ENCODE measurements around the gene OSBPL7. TPM values are rescaled to one million over a fixed set of nuclear protein-coding genes. Genes with fewer than 3 reads are reported as not detected.

Gene OSBPL7
- total RNA-seq, 1 experiment from 2014 or later: 20.5 TPM

DNA sequence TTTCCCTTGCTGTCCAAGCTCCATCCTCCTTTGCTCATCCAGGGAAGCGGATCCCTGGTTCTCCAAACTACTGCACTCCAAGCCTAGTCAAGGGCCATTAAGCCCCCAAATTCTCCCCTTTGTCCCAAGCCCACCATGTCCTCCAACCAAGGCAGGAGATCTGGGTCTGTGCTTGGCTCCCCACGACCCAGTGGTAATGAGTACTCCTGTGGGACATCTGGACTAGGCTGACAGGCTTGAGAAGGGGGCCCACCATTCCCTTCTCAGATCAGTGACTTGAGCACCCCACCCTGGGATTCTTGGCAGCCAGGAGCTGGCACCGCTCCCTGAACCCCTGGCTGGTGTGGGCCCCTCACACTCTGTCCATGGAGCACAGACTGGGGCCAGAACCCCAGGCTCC, 17.1 kb downstream of the OSBPL7 start:
- H3K79me2 ChIP-seq (ENCODE audit: insufficient read depth, low read length): no peaks in the 10 kb centered on the region
- BruUV-seq (replicated peaks): no TSS peak
- TF ChIP-seq ZBTB33 (IDR thresholded peaks at IDR 0.05; ENCODE audit: extremely low read depth, insufficient replicate concordance, low read length): no peak
- no peak for TF ChIP-seq YY1 (IDR thresholded peaks at IDR 0.05; ENCODE audit: extremely low read depth, insufficient replicate concordance, low read depth, low read length)
- no peak for TF ChIP-seq RAD21 (IDR thresholded peaks at IDR 0.05; ENCODE audit: low read depth)
- no peak for TF ChIP-seq POLR2A (IDR thresholded peaks at IDR 0.05; ENCODE audit: borderline replicate concordance, extremely low read depth, insufficient read depth, insufficient read length)
- TF ChIP-seq, protein P1, sequence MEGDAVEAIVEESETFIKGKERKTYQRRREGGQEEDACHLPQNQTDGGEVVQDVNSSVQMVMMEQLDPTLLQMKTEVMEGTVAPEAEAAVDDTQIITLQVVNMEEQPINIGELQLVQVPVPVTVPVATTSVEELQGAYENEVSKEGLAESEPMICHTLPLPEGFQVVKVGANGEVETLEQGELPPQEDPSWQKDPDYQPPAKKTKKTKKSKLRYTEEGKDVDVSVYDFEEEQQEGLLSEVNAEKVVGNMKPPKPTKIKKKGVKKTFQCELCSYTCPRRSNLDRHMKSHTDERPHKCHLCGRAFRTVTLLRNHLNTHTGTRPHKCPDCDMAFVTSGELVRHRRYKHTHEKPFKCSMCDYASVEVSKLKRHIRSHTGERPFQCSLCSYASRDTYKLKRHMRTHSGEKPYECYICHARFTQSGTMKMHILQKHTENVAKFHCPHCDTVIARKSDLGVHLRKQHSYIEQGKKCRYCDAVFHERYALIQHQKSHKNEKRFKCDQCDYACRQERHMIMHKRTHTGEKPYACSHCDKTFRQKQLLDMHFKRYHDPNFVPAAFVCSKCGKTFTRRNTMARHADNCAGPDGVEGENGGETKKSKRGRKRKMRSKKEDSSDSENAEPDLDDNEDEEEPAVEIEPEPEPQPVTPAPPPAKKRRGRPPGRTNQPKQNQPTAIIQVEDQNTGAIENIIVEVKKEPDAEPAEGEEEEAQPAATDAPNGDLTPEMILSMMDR (IDR thresholded peaks at IDR 0.05 in 2 of 3, conservative IDR thresholded peaks at IDR 0.05 in 1 of 3; ENCODE audit: borderline replicate concordance in 1 of 3, insufficient read depth in 1 of 3, low read depth in 2 of 3, low read length in 2 of 3): no peak
- TF ChIP-seq SIN3A (IDR thresholded peaks at IDR 0.05; ENCODE audit: low read depth): no peak
- no peak for TF ChIP-seq SRF (IDR thresholded peaks at IDR 0.05; ENCODE audit: low read depth)
- no peak for TF ChIP-seq EGR1 (IDR thresholded peaks at IDR 0.05; ENCODE audit: low read depth)
- no peak for TF ChIP-seq SP1 (IDR thresholded peaks at IDR 0.05; ENCODE audit: low read depth)
- no peak for TF ChIP-seq ZNF274 (IDR thresholded peaks at IDR 0.05; ENCODE audit: low read depth, low read length)
- TF ChIP-seq FOSL1 (IDR thresholded peaks at IDR 0.05; ENCODE audit: low read depth): no peak
- TF ChIP-seq ZFX (IDR thresholded peaks at IDR 0.05): no peak
- TF ChIP-seq, protein P2, sequence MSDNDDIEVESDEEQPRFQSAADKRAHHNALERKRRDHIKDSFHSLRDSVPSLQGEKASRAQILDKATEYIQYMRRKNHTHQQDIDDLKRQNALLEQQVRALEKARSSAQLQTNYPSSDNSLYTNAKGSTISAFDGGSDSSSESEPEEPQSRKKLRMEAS (IDR thresholded peaks at IDR 0.05): no peak
- TF ChIP-seq EZH2phosphoT487 (IDR thresholded peaks at IDR 0.05; ENCODE audit: borderline replicate concordance): no peak
- no peak for TF ChIP-seq TCF7L2 (IDR thresholded peaks at IDR 0.05; ENCODE audit: borderline replicate concordance, extremely low read depth, insufficient read depth, insufficient read length)
- no peak for TF ChIP-seq CBX3 (IDR thresholded peaks at IDR 0.05; ENCODE audit: low read depth)
- TF ChIP-seq, protein P3, sequence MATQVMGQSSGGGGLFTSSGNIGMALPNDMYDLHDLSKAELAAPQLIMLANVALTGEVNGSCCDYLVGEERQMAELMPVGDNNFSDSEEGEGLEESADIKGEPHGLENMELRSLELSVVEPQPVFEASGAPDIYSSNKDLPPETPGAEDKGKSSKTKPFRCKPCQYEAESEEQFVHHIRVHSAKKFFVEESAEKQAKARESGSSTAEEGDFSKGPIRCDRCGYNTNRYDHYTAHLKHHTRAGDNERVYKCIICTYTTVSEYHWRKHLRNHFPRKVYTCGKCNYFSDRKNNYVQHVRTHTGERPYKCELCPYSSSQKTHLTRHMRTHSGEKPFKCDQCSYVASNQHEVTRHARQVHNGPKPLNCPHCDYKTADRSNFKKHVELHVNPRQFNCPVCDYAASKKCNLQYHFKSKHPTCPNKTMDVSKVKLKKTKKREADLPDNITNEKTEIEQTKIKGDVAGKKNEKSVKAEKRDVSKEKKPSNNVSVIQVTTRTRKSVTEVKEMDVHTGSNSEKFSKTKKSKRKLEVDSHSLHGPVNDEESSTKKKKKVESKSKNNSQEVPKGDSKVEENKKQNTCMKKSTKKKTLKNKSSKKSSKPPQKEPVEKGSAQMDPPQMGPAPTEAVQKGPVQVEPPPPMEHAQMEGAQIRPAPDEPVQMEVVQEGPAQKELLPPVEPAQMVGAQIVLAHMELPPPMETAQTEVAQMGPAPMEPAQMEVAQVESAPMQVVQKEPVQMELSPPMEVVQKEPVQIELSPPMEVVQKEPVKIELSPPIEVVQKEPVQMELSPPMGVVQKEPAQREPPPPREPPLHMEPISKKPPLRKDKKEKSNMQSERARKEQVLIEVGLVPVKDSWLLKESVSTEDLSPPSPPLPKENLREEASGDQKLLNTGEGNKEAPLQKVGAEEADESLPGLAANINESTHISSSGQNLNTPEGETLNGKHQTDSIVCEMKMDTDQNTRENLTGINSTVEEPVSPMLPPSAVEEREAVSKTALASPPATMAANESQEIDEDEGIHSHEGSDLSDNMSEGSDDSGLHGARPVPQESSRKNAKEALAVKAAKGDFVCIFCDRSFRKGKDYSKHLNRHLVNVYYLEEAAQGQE (IDR thresholded peaks at IDR 0.05; ENCODE audit: low read depth): no peak
- no peak for TF ChIP-seq EZH2 (IDR thresholded peaks at IDR 0.05)
- peaks cover 2 to 3% of the 10 kb centered on the region in 2 experiments for H3K4me1 ChIP-seq (ENCODE audit: control insufficient read depth in 1 of 2, insufficient read depth in 2 of 2, low read length in 2 of 2)
- H3K9me3 ChIP-seq (ENCODE audit: control insufficient read depth in 1 of 2, insufficient read depth in 1 of 2, low read depth in 1 of 2, low read length in 2 of 2): no peaks in the 10 kb centered on the region
- H3K27ac ChIP-seq (ENCODE audit: low read depth, low read length): no peak overlapping the region
- POLR2A ChIA-PET: no interaction called here
- no peak overlapping the region for H3K9ac ChIP-seq (ENCODE audit: low read length)
- CTCF ChIA-PET: no interaction called here
- no peaks in the 10 kb centered on the region for H4K20me1 ChIP-seq (ENCODE audit: insufficient read depth)
- intact Hi-C loops (cut with micrococcal nuclease): loop anchor here (5.0 kb wide), 1 partner anchor 72 kb away; the partner anchor contains the start of gene TBX21
- ATAC-seq: no peak
- no peak overlapping the region for H3K4me3 ChIP-seq (replicated peaks in 1 of 2; ENCODE audit: low read depth in 1 of 2, low read length in 2 of 2)
- RAD21 ChIA-PET (ENCODE audit: low non-redundant PET in 1 of 2, low total read pairs in 2 of 2, uncharacterized antibody in 2 of 2, unreplicated experiment in 2 of 2): no interaction called here
- H2AFZ ChIP-seq (ENCODE audit: low read depth, low read length, poor library complexity, severe bottlenecking): no peak overlapping the region
- H3K27me3 ChIP-seq (ENCODE audit: insufficient read depth, low read length): peaks cover 11% of the 10 kb centered on the region; the same call in 1 of the 2 replicates
- peaks cover 11% of the 10 kb centered on the region in 2 experiments; a peak in 2 of 4 replicates for H3K36me3 ChIP-seq (ENCODE audit: control insufficient read depth in 1 of 2, insufficient read depth in 2 of 2, low read length in 2 of 2)
- H3K4me2 ChIP-seq (ENCODE audit: low read length): no peak overlapping the region
- H3K9me2 ChIP-seq (ENCODE audit: insufficient read depth): no peaks in the 10 kb centered on the region
- no peak for DNase-seq (ENCODE audit: low read depth, low spot score)

All from HCT116 (cell line).